ENCODE results near the gene TRIM65. TPM values are rescaled to one million over a fixed set of nuclear protein-coding genes. Genes with fewer than 3 reads are reported as not detected.
A peak's percentile ranks its signal among the peaks of the same experiment; 100 is the strongest.

TRIM65 gene
- total RNA-seq, 1 experiment from 2014 or later: 48.6 TPM

DNA sequence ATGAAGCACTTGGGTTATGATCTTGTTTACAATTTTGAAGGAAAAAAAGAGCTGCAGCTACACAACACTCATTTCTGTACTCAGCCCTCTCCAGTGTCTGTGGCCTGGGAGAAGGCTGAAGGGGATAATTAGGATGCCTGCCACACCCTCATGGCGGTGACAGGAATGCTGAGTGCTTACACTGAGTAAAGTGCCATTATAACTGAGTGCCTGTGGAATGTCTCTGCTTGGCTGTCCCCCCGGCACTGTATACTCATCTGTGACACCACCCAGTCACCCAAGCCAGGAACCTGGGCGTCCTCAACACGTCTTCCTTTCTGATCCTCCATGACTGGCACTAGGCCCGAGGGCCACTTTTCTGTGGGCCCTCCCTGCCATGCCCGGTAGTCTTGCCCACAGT lies 11.4 kb upstream of the TRIM65 start:
- intact Hi-C loops (cut with micrococcal nuclease; ENCODE audit: unreplicated experiment): loop anchor here (5.0 kb wide), 1 partner anchor 94 kb away; the partner anchor contains the start of gene CDK3
- BruUV-seq (replicated peaks): no TSS peak
- no peak overlapping the region for H3K27ac ChIP-seq (ENCODE audit: low read length)
- no peaks in the 10 kb centered on the region for H3K27me3 ChIP-seq (ENCODE audit: control insufficient read depth, insufficient read depth, low read length)
- in situ Hi-C loops (cut with HindIII; ENCODE audit: low pct_unique_long_range_greater_than_20kb, low sequenced_read_pairs): no loop called here
- no peak overlapping the region for H3K4me3 ChIP-seq (ENCODE audit: low read depth in 2 of 2, low read length in 2 of 2)
- peaks cover 11% of the 10 kb centered on the region for H3K4me1 ChIP-seq (ENCODE audit: control insufficient read depth, insufficient read depth, low read length)
- no peak for ATAC-seq
- TF ChIP-seq TCF7L2 (IDR thresholded peaks at IDR 0.05; ENCODE audit: low read depth, low read length): no peak
- TF ChIP-seq CTCF (IDR thresholded peaks at IDR 0.05): no peak
- TF ChIP-seq REST (IDR thresholded peaks at IDR 0.05; ENCODE audit: insufficient read depth in 1 of 2, low read depth in 2 of 2, low read length in 1 of 2): no peak
- ChIA-PET CTCF (no interaction called here), POLR2A (no interaction called here)
- no peak for DNase-seq (ENCODE audit: low read depth, low spot score)
- no peaks in the 10 kb centered on the region for H3K9me3 ChIP-seq (ENCODE audit: control insufficient read depth, insufficient read depth, low read depth, low read length)
- peaks cover 4% of the 10 kb centered on the region; the same call in 1 of the 2 replicates for H3K36me3 ChIP-seq (ENCODE audit: control insufficient read depth, insufficient read depth, low read length)

- in situ Hi-C loops (cut with HindIII; ENCODE audit: low pct_unique_long_range_greater_than_20kb, low sequenced_read_pairs): no loop called here
- peak overlapping the region; percentile 81 for H3K27ac ChIP-seq (ENCODE audit: low read length)
Observed at GRCh38 chr17:75906143-75906884, 9.6 kb upstream of the TRIM65 start.

More at GRCh38 chr17:75906143-75906884, 9.6 kb upstream of the TRIM65 start:
- CTCF ChIA-PET: interaction anchor here (0.6 to 2.1 kb wide), 2 partner anchors 35 to 82 kb away, joined by 6 to 10 read pairs; partner anchors contain the start of gene FBF1
- Histone ChIP-seq H3K9me3 (ENCODE audit: control insufficient read depth, insufficient read depth, low read depth, low read length) (no peaks in the 10 kb centered on the region), H3K27me3 (ENCODE audit: control insufficient read depth, insufficient read depth, low read length) (no peaks in the 10 kb centered on the region), H3K36me3 (ENCODE audit: control insufficient read depth, insufficient read depth, low read length) (peaks cover 8% of the 10 kb centered on the region; the same call in 1 of the 2 replicates), H3K4me1 (ENCODE audit: control insufficient read depth, insufficient read depth, low read length) (peaks cover 11% of the 10 kb centered on the region), H3K4me3 (ENCODE audit: low read depth in 2 of 2, low read length in 2 of 2) (no peak overlapping the region)
- no peak for TF ChIP-seq POLR2AphosphoS5 (IDR thresholded peaks at IDR 0.05; ENCODE audit: low read depth, low read length)
- TF ChIP-seq CTCF (IDR thresholded peaks at IDR 0.05): no peak
- no peak for TF ChIP-seq SIN3A (IDR thresholded peaks at IDR 0.05; ENCODE audit: borderline replicate concordance, insufficient read depth, low read depth, low read length)
- no peak for TF ChIP-seq REST (IDR thresholded peaks at IDR 0.05; ENCODE audit: insufficient read depth in 1 of 2, low read depth in 2 of 2, low read length in 1 of 2)
- no peak for TF ChIP-seq TCF7L2 (IDR thresholded peaks at IDR 0.05; ENCODE audit: low read depth, low read length)
- BruUV-seq (replicated peaks): no TSS peak
- intact Hi-C loops (cut with micrococcal nuclease; ENCODE audit: unreplicated experiment): loop anchor here (5.0 kb wide), 1 partner anchor 96 kb away; the partner anchor contains the start of gene CDK3
- DNase-seq (ENCODE audit: low read depth, low spot score): no peak
- POLR2A ChIA-PET: interaction anchor here (0.6 kb wide), 1 partner anchor 159 kb away, joined by 3 read pairs; no protein-coding TSS in a partner anchor
- no peak for ATAC-seq

Measured in Panc1 (cell line).